DMS53 treated with DMSO at 0.1 percent for 48 hours (cell line): ENCODE data around the gene PRKCZ.

Experiments
- DNase-seq: peaks from one replicate; lab custom pipeline; 2025; ENCODE audit not compliant: unreplicated experiment; lab: John Stamatoyannopoulos, UW

PRKCZ gene

GRCh38 chr1:2045468-2046173 is 4.6 kb upstream of the PRKCZ start:
- no peak for DNase-seq

- peak; percentile 73 for DNase-seq
These were observed 3.9 kb upstream of the PRKCZ start for GRCh38 chr1:2046174-2046917.

GRCh38 chr1:2046953-2047748 is 3.1 kb upstream of the PRKCZ start:
- DNase-seq = no peak

- DNase-seq = no peak
These were observed 2.2 kb upstream of the PRKCZ start for GRCh38 chr1:2047749-2048729.

GRCh38 chr1:2049225-2049717 is 940 bp upstream of the PRKCZ start:
- DNase-seq = peak; percentile 27

GRCh38 chr1:2050461-2050792 is 216 bp downstream of the PRKCZ start:
- DNase-seq = no peak

GRCh38 chr1:2050793-2051682 is 827 bp downstream of the PRKCZ start:
- no peak for DNase-seq

GRCh38 chr1:2052054-2052679 is 2.0 kb downstream of the PRKCZ start:
- no peak for DNase-seq

- no peak for DNase-seq
These were observed 2.5 kb downstream of the PRKCZ start for GRCh38 chr1:2052756-2053155.

GRCh38 chr1:2053217-2053616 is 3.0 kb downstream of the PRKCZ start:
- DNase-seq = no peak

GRCh38 chr1:2053784-2054376 is 3.7 kb downstream of the PRKCZ start:
- DNase-seq = no peak

- no peak for DNase-seq
These were observed 4.3 kb downstream of the PRKCZ start for GRCh38 chr1:2054560-2054959.

GRCh38 chr1:2055911-2056575 is 5.8 kb downstream of the PRKCZ start:
- DNase-seq = no peak

- no peak for DNase-seq
These were observed 6.9 kb downstream of the PRKCZ start for GRCh38 chr1:2056955-2057590.

GRCh38 chr1:2059290-2059953 is 9.2 kb downstream of the PRKCZ start:
- DNase-seq = no peak

- DNase-seq = no peak
These were observed 9.9 kb downstream of the PRKCZ start for GRCh38 chr1:2060072-2060471.

- no peak for DNase-seq
These were observed 10.3 kb downstream of the PRKCZ start for GRCh38 chr1:2060535-2060934.
